ENCODE results near the gene PIMREG.

Gene PIMREG

DNA sequence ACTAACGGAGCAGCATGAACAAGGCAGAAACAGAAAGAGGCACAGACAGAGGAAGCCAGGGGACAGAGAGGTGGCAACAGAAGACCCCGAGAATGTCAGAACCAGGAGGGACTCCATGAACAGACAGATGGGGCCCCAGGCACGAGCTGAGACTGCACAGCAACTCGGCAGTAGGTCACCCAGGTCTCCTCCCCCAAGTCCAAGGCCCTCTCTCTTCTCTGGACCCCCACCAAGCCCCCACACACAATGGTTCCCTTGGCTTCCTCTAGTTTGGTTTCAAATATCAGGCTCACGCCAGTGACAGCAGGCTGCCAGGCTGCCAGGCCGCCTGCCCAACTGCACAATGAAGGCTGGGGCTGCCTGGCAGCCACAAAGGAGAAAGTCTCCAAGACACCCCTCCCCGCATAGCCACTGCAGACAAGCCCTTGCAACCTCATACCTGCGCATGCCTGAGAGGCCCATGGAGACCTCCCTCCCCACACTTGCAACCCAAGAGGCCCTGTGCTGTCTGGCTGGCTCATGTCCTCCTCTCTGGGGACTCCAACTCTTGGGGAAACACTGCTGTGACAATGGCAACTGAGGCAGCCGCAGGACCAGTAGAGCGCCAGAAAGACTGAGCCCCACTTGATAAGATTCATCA lies 54.8 kb downstream of the PIMREG start:
- DNase-seq (ENCODE audit: low read depth) = no peak
